ENCODE measurements around the gene NUTM1.

DNA sequence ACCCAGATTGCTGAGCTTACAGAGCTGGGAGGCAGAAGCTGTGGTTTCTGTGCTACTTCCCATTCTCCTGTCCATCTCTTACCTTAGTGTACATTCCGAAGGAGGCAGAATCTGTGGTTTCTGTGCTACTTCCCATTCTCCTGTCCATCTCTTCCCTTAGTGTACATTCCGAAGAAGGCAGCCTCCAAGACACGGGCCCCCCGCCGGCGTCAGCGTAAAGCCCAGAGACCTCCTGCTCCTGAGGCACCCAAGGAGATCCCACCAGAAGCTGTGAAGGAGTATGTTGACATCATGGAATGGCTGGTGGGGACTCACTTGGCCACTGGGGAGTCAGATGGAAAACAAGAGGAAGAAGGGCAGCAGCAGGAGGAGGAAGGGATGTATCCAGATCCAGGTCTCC is 11.2 kb downstream of the NUTM1 start:
- no peak for TF ChIP-seq EZH2phosphoT487 (IDR thresholded peaks at IDR 0.05; ENCODE audit: low read depth)
- TF ChIP-seq, protein P1, sequence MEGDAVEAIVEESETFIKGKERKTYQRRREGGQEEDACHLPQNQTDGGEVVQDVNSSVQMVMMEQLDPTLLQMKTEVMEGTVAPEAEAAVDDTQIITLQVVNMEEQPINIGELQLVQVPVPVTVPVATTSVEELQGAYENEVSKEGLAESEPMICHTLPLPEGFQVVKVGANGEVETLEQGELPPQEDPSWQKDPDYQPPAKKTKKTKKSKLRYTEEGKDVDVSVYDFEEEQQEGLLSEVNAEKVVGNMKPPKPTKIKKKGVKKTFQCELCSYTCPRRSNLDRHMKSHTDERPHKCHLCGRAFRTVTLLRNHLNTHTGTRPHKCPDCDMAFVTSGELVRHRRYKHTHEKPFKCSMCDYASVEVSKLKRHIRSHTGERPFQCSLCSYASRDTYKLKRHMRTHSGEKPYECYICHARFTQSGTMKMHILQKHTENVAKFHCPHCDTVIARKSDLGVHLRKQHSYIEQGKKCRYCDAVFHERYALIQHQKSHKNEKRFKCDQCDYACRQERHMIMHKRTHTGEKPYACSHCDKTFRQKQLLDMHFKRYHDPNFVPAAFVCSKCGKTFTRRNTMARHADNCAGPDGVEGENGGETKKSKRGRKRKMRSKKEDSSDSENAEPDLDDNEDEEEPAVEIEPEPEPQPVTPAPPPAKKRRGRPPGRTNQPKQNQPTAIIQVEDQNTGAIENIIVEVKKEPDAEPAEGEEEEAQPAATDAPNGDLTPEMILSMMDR (IDR thresholded peaks at IDR 0.05; ENCODE audit: low read depth, low read length), result no peak

Data from OCI-LY3 (cell line).